Natural killer cell treated with Interleukin-12 subunit alpha and Interleukin-12 subunit beta and Interleukin-15 and Interleukin-18, amount 100 ng/mL, for 72 hours (primary cell): ENCODE data around the gene RAB12. TPM values are rescaled to one million over a fixed set of nuclear protein-coding genes. Genes with fewer than 3 reads are reported as not detected.
"Not testable (repeated sequence)": the region's sequence is repeated elsewhere in the genome, so short reads cannot be mapped to it uniquely, and the experiment has no call there.

Experiments
- ATAC-seq, 2 donors: fragments of 150-1000 bp; cut with Tn5 transposase in 1 of 2; sonication (Bioruptor Pico), chemical (Tn5 transposase) in 1 of 2; 2 replicates each; pipeline ENCODE4 v1.10.0; 2021
- DNase-seq: peaks from one replicate; pipeline ENCODE4 v3.0.0; 2022; ENCODE audit warnings: low spot score
- H3K27ac Mint-ChIP-seq, 2 donors: 1 replicate in 1 of 2; 2 replicates in 1 of 2; pipeline ENCODE4 v1.8.0; 2022; ENCODE audit warnings: mixed read lengths in 2 of 2, mild to moderate bottlenecking in 1 of 2, moderate library complexity in 1 of 2
- H3K27me3 Mint-ChIP-seq, 2 donors: 1 replicate in 1 of 2; 2 replicates in 1 of 2; pipeline ENCODE4 v1.8.0; 2022; ENCODE audit warnings: mixed read lengths in 2 of 2
- H3K36me3 Mint-ChIP-seq: one replicate; pipeline ENCODE4 v1.8.0; 2022; ENCODE audit warnings: mixed read lengths
- H3K4me1 Mint-ChIP-seq, 2 donors: 1 replicate in 1 of 2; 2 replicates in 1 of 2; pipeline ENCODE4 v1.8.0; 2022; ENCODE audit warnings: low read depth in 2 of 2, mixed read lengths in 2 of 2, mild to moderate bottlenecking in 1 of 2
- H3K4me3 Mint-ChIP-seq: one replicate; pipeline ENCODE4 v1.8.0; 2022; ENCODE audit warnings: mixed read lengths
- H3K9me3 Mint-ChIP-seq: 2 replicates; pipeline ENCODE4 v1.8.0; 2022; ENCODE audit warnings: mixed read lengths
- total RNA-seq, 2 donors: library from RNA; stranded (reverse); gene quantifications; one replicate each; pipeline ENCODE4 v1.2.3, GENCODE V29; 2022

Gene RAB12
- total RNA-seq, 2 donors from 2014 or later = 19.1 to 33.0 TPM

GRCh38 chr18:8619835-8620577 lies 10.8 kb downstream of the RAB12 start:
- Mint-ChIP-seq H3K4me1 (peaks cover 65 to 66% of the 10 kb centered on the region in 2 donors), H3K4me3 (peak overlapping the region; percentile 30), H3K27me3 (no peaks in the 10 kb centered on the region), H3K27ac (peak overlapping the region in 1 of 2 donors; percentile 63), H3K9me3 (no peaks in the 10 kb centered on the region), H3K36me3 (peaks cover 7% of the 10 kb centered on the region)
- ATAC-seq = no peak
- no peak for DNase-seq

GRCh38 chr18:8620845-8621244 lies 11.6 kb downstream of the RAB12 start:
- Mint-ChIP-seq H3K4me1 (peaks cover 61 to 65% of the 10 kb centered on the region in 2 donors), H3K9me3 (no peaks in the 10 kb centered on the region), H3K4me3 (peak overlapping the region; percentile 30), H3K27me3 (no peaks in the 10 kb centered on the region), H3K36me3 (peaks cover 14% of the 10 kb centered on the region), H3K27ac (peak overlapping the region in 1 of 2 donors; percentile 63)
- no peak for DNase-seq
- peak; percentile 55 to 62 for ATAC-seq

GRCh38 chr18:8622625-8623024 lies 13.4 kb downstream of the RAB12 start:
- Mint-ChIP-seq H3K36me3 (peaks cover 22% of the 10 kb centered on the region), H3K4me3 (peak overlapping the region; percentile 63), H3K4me1 (peaks cover 55 to 63% of the 10 kb centered on the region in 2 donors), H3K27ac (peak overlapping the region; percentile 49 to 88)
- not testable (repeated sequence) for DNase-seq, H3K27me3 Mint-ChIP-seq, H3K9me3 Mint-ChIP-seq, ATAC-seq

- no peak for DNase-seq
- Mint-ChIP-seq H3K9me3 (no peaks in the 10 kb centered on the region), H3K36me3 (peaks cover 22% of the 10 kb centered on the region), H3K4me3 (peak overlapping the region; percentile 63), H3K4me1 (peaks cover 51 to 61% of the 10 kb centered on the region in 2 donors), H3K27ac (peak overlapping the region; percentile 49 to 88), H3K27me3 (no peaks in the 10 kb centered on the region)
- peak; percentile 79 to 84 for ATAC-seq
These were observed 14.4 kb downstream of the RAB12 start for GRCh38 chr18:8623549-8624106.

GRCh38 chr18:8625461-8626092 lies 16.3 kb downstream of the RAB12 start:
- DNase-seq = no peak
- Mint-ChIP-seq H3K36me3 (peaks cover 22% of the 10 kb centered on the region), H3K4me1 (peaks cover 39 to 45% of the 10 kb centered on the region in 2 donors), H3K27ac (peak overlapping the region; percentile 10 to 49), H3K27me3 (no peaks in the 10 kb centered on the region), H3K4me3 (peak overlapping the region; percentile 20), H3K9me3 (no peaks in the 10 kb centered on the region)
- ATAC-seq = no peak

- DNase-seq (no peak), ATAC-seq (no peak)
- no peaks in the 10 kb centered on the region for H3K9me3 Mint-ChIP-seq
- H3K27ac Mint-ChIP-seq = no peak overlapping the region
- H3K27me3 Mint-ChIP-seq = no peaks in the 10 kb centered on the region
- H3K4me1 Mint-ChIP-seq = peaks cover 29 to 37% of the 10 kb centered on the region in 2 donors
- peaks cover 22% of the 10 kb centered on the region for H3K36me3 Mint-ChIP-seq
- H3K4me3 Mint-ChIP-seq = no peak overlapping the region
These were observed 17.3 kb downstream of the RAB12 start for GRCh38 chr18:8626414-8627106.

GRCh38 chr18:8627107-8627472 lies 17.9 kb downstream of the RAB12 start:
- no peak for ATAC-seq
- Mint-ChIP-seq H3K4me3 (no peak overlapping the region), H3K9me3 (no peaks in the 10 kb centered on the region), H3K36me3 (peaks cover 19% of the 10 kb centered on the region), H3K4me1 (peaks cover 27 to 31% of the 10 kb centered on the region in 2 donors), H3K27me3 (no peaks in the 10 kb centered on the region), H3K27ac (no peak overlapping the region)
- DNase-seq = no peak

GRCh38 chr18:8627540-8627939 lies 18.3 kb downstream of the RAB12 start:
- Mint-ChIP-seq H3K9me3 (no peaks in the 10 kb centered on the region), H3K27me3 (no peaks in the 10 kb centered on the region), H3K4me3 (no peak overlapping the region), H3K27ac (no peak overlapping the region), H3K36me3 (peaks cover 16% of the 10 kb centered on the region), H3K4me1 (peaks cover 26 to 27% of the 10 kb centered on the region in 2 donors)
- ATAC-seq (no peak), DNase-seq (no peak)

GRCh38 chr18:8629602-8630001 lies 20.4 kb downstream of the RAB12 start:
- H3K27me3 Mint-ChIP-seq = no peaks in the 10 kb centered on the region
- H3K27ac Mint-ChIP-seq = no peak overlapping the region
- DNase-seq (no peak), ATAC-seq (no peak)
- peaks cover 16 to 22% of the 10 kb centered on the region in 2 donors for H3K4me1 Mint-ChIP-seq
- H3K36me3 Mint-ChIP-seq = peaks cover 16% of the 10 kb centered on the region
- H3K9me3 Mint-ChIP-seq = no peaks in the 10 kb centered on the region
- no peak overlapping the region for H3K4me3 Mint-ChIP-seq

GRCh38 chr18:8630546-8630945 lies 21.3 kb downstream of the RAB12 start:
- H3K27me3 Mint-ChIP-seq = no peaks in the 10 kb centered on the region
- H3K27ac Mint-ChIP-seq = no peak overlapping the region
- ATAC-seq (no peak), DNase-seq (no peak)
- H3K36me3 Mint-ChIP-seq = peaks cover 17% of the 10 kb centered on the region
- peaks cover 17 to 22% of the 10 kb centered on the region in 2 donors for H3K4me1 Mint-ChIP-seq
- H3K9me3 Mint-ChIP-seq = no peaks in the 10 kb centered on the region
- no peak overlapping the region for H3K4me3 Mint-ChIP-seq

GRCh38 chr18:8631265-8631664 lies 22.0 kb downstream of the RAB12 start:
- H3K4me3 Mint-ChIP-seq = no peak overlapping the region
- no peak overlapping the region for H3K27ac Mint-ChIP-seq
- ATAC-seq = no peak
- H3K4me1 Mint-ChIP-seq = peaks cover 10 to 22% of the 10 kb centered on the region in 2 donors
- H3K27me3 Mint-ChIP-seq = no peaks in the 10 kb centered on the region
- DNase-seq = no peak
- no peaks in the 10 kb centered on the region for H3K9me3 Mint-ChIP-seq
- peaks cover 10% of the 10 kb centered on the region for H3K36me3 Mint-ChIP-seq

- H3K4me1 Mint-ChIP-seq = peaks cover 10 to 22% of the 10 kb centered on the region in 2 donors
- H3K4me3 Mint-ChIP-seq = no peak overlapping the region
- ATAC-seq (no peak), DNase-seq (no peak)
- H3K36me3 Mint-ChIP-seq = peaks cover 6% of the 10 kb centered on the region
- no peak overlapping the region for H3K27ac Mint-ChIP-seq
- no peaks in the 10 kb centered on the region for H3K27me3 Mint-ChIP-seq
- no peaks in the 10 kb centered on the region for H3K9me3 Mint-ChIP-seq
These were observed 23.1 kb downstream of the RAB12 start for GRCh38 chr18:8632386-8632785.

- Mint-ChIP-seq H3K4me3 (no peak overlapping the region), H3K27me3 (no peaks in the 10 kb centered on the region), H3K36me3 (peaks cover 15% of the 10 kb centered on the region), H3K4me1 (peaks cover 10 to 20% of the 10 kb centered on the region in 2 donors), H3K9me3 (no peaks in the 10 kb centered on the region), H3K27ac (no peak overlapping the region)
- DNase-seq (no peak), ATAC-seq (peak in 1 of 2 donors; percentile 38)
These were observed 25.3 kb downstream of the RAB12 start for GRCh38 chr18:8634508-8634907.
